ENCODE measurements around the gene SLC16A13.
"Not testable (repeated sequence)": the region's sequence is repeated elsewhere in the genome, so short reads cannot be mapped to it uniquely, and the experiment has no call there.

The SLC16A13 gene

GRCh38 chr17:7068268-7068667 is 32.5 kb downstream of the SLC16A13 start:
- no peak for DNase-seq

- DNase-seq: no peak
Observed at GRCh38 chr17:7070712-7071111, 34.9 kb downstream of the SLC16A13 start.

- DNase-seq: no peak
Observed at GRCh38 chr17:7072406-7072805, 36.6 kb downstream of the SLC16A13 start.

GRCh38 chr17:7074931-7075330 is 39.1 kb downstream of the SLC16A13 start:
- DNase-seq: no peak

- no peak for DNase-seq
Observed at GRCh38 chr17:7077911-7078546, 42.2 kb downstream of the SLC16A13 start.

- no peak for DNase-seq
Observed at GRCh38 chr17:7078711-7079110, 42.9 kb downstream of the SLC16A13 start.

- DNase-seq: no peak
Observed at GRCh38 chr17:7079581-7080455, 44.0 kb downstream of the SLC16A13 start, which contains the start of gene CLEC10A. TSS of gene CLEC10A (minus strand) at chr17:7080251. CDS start at chr17:7078812, 1,439 bp downstream.

- no peak for DNase-seq
Observed at GRCh38 chr17:7080456-7081041, 44.7 kb downstream of the SLC16A13 start.

GRCh38 chr17:7081341-7082062 is 45.7 kb downstream of the SLC16A13 start:
- peak; percentile 59 for DNase-seq

- DNase-seq: no peak
Observed at GRCh38 chr17:7083592-7083991, 47.8 kb downstream of the SLC16A13 start.

GRCh38 chr17:7084088-7084487 is 48.3 kb downstream of the SLC16A13 start:
- DNase-seq: no peak

- DNase-seq: not testable (repeated sequence)
Observed at GRCh38 chr17:7088442-7088841, 52.6 kb downstream of the SLC16A13 start.

GRCh38 chr17:7089570-7089969 is 53.8 kb downstream of the SLC16A13 start:
- DNase-seq: not testable (repeated sequence)

All from CD4-positive, alpha-beta T cell treated with Interleukin-15 for 1 hour (primary cell).